Measurements from ENCODE around the gene LTBP3.
"Not testable (repeated sequence)": the region's sequence is repeated elsewhere in the genome, so short reads cannot be mapped to it uniquely, and the experiment has no call there.

Gene LTBP3

DNA sequence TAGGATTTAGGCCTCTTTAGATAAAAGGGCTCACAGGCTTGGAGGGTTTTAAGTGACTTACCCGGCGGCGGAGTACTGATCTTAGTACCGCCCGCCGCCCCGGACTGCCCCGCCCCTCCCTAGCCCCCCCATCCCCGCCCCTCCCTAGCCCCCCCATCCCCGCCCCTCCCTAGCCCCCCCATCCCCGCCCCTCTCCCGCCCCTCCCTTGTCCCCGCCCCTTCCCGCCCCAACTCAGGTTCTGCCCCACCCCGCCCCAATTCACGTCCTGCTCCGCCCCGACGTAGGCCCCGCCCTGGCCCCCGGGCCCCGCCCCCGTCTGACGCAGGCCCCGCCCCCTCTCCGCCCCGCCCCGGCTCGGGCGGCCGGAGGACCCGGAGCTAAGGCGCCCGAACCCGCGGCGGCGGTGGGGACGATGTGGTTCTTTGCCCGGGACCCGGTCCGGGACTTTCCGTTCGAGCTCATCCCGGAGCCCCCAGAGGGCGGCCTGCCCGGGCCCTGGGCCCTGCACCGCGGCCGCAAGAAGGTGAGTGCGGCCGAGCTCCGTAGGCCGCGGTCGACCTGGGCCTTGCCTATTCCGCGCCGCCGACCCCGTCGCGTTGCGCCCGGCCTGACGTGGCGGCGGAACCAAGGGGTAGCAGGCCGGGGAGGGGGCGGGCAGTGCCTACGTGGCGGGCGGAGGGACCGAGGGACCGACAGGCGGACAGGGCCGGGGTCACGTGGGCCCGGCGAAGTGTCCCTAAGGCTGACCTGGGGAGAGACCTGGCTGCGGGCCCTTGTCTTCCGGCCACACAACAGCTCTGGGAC is 33.2 kb downstream of the LTBP3 start, which contains the start of gene SCYL1:
TSS of gene SCYL1 (plus strand) at position 343 of the 805 bp plus-strand sequence. CDS start at position 414, 71 bp downstream.
- Mint-ChIP-seq H3K4me3 (peak within 1 kb of the TSS; percentile 85 to 91 (median 85)), H3K36me3 (ENCODE audit: low read depth) (peaks cover 9% of the 10 kb centered on the region), H3K9me3 (no peaks in the 10 kb centered on the region), H3K27ac (peak within 1 kb of the TSS; percentile 93 to 95 (median 94)), H3K27me3 (ENCODE audit: low read depth) (peaks cover 6% of the 10 kb centered on the region), H3K4me1 (peaks cover 33% of the 10 kb centered on the region)
- TF ChIP-seq, protein P1, sequence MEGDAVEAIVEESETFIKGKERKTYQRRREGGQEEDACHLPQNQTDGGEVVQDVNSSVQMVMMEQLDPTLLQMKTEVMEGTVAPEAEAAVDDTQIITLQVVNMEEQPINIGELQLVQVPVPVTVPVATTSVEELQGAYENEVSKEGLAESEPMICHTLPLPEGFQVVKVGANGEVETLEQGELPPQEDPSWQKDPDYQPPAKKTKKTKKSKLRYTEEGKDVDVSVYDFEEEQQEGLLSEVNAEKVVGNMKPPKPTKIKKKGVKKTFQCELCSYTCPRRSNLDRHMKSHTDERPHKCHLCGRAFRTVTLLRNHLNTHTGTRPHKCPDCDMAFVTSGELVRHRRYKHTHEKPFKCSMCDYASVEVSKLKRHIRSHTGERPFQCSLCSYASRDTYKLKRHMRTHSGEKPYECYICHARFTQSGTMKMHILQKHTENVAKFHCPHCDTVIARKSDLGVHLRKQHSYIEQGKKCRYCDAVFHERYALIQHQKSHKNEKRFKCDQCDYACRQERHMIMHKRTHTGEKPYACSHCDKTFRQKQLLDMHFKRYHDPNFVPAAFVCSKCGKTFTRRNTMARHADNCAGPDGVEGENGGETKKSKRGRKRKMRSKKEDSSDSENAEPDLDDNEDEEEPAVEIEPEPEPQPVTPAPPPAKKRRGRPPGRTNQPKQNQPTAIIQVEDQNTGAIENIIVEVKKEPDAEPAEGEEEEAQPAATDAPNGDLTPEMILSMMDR (IDR thresholded peaks at IDR 0.05; ENCODE audit: unreplicated experiment in 3 of 3) = no peak

DNA sequence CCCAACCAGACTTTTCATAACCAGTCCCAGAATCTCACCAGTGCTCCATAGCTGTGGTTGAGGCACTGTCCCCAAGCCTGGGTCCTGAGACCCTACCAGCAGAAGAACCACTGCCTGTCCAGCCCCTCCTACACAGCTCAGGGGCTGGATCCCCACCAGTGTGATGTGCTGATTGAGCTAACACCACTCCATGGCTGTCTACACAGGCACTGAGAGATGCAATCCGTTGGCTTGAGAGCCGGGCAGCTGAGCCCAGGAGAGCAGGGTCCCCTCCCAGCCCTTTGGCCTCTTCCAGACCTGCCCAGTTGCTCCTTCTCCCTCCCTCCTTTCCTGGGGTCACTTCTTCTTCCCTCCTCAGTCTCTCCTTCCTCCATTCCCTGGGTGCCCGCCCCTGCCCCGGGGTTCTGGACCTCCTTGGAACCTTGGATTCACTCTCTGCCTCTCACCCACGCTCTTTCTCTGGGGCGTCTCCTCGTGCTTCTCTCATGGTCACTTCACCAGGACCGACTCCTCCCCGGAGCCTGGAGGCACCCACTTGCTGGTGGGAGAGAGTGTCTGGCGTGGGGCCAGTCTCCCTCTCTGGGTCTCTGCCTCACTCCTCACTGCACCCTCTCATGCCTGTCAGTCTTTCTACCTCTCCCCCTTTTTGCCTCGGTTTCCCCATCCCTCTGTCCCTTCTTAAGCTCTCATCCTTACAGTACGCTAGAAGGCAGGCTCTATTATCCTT is 34.0 kb downstream of the LTBP3 start:
- peaks cover 9% of the 10 kb centered on the region for H3K36me3 Mint-ChIP-seq (ENCODE audit: low read depth)
- TF ChIP-seq, protein P1 (IDR thresholded peaks at IDR 0.05; ENCODE audit: unreplicated experiment in 3 of 3) = no peak
- peaks cover 6% of the 10 kb centered on the region for H3K27me3 Mint-ChIP-seq (ENCODE audit: low read depth)
- H3K9me3 Mint-ChIP-seq = no peaks in the 10 kb centered on the region
- H3K4me1 Mint-ChIP-seq = peaks cover 33% of the 10 kb centered on the region
- H3K4me3 Mint-ChIP-seq = peak overlapping the region; percentile 71 to 83 (median 77)
- H3K27ac Mint-ChIP-seq = peak overlapping the region; percentile 93 to 95 (median 94)

DNA sequence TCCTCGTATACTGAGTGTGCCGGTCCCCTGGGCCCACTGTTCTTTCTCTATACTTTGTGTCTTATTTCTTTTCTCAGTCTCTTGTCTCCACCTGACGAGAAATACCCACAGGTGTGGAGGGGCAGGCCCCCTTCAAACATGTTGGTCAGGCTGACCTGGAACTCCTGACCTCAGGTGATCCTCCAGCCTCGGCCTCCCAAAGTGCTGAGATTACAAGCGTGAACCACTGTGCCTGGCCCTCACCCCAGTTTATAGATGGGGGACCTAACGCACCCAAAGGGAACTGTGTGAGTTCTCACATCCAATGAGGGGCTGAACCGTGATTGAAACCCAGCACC is 34.6 kb downstream of the LTBP3 start:
- Mint-ChIP-seq H3K27ac (peak overlapping the region; percentile 93 to 95 (median 94)), H3K4me1 (peaks cover 33% of the 10 kb centered on the region), H3K4me3 (peak overlapping the region; percentile 55 to 73 (median 71))
- H3K36me3 Mint-ChIP-seq (ENCODE audit: low read depth); H3K9me3 Mint-ChIP-seq; H3K27me3 Mint-ChIP-seq (ENCODE audit: low read depth): not testable (repeated sequence)

DNA sequence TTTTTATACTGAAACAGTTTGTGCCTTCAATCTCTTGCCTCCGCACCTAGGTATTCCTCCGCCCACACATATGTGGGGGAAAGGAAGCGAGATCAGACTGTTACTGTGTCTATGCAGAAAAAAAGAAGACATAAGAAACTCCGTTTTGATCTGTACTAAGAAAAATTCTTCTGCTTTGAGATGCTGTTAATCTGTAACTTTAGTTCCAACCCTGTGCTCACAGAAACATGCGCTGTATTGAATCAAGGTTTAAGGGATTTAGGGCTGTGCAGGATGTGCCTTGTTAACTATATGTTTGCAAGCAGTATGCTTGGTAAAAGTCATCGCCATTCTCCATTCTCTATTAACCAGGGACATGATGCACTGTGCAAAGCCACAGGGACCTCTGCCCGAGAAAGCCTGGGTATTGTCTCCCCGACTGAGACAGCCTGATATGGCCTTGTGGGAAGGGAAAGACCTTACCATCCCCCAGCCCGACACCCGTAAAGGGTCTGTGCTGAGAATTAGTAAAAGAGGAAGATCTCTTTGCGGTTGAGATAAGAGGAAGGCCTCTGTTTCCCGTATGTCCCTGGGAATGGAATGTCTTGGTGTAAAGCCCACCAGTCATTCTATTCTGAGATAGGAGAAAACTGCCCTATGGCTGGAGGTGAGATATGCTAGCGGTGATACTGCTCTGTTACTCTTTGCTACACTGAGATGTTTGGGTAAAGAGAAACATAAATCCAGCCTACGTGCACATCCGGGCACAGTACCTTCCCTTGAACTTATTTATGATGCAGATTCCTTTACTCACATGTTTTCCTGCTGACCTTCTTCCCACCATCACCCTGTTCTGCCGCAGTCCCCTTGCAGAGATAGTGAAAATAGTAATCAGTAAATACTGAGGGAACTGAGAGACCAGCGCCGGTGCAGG is 35.2 kb downstream of the LTBP3 start:
- H3K4me3 Mint-ChIP-seq = peak overlapping the region; percentile 55 to 73 (median 71)
- not testable (repeated sequence) for H3K9me3 Mint-ChIP-seq; H3K27me3 Mint-ChIP-seq (ENCODE audit: low read depth); H3K36me3 Mint-ChIP-seq (ENCODE audit: low read depth)
- peaks cover 33% of the 10 kb centered on the region for H3K4me1 Mint-ChIP-seq
- H3K27ac Mint-ChIP-seq = peak overlapping the region; percentile 93 to 95 (median 94)

DNA sequence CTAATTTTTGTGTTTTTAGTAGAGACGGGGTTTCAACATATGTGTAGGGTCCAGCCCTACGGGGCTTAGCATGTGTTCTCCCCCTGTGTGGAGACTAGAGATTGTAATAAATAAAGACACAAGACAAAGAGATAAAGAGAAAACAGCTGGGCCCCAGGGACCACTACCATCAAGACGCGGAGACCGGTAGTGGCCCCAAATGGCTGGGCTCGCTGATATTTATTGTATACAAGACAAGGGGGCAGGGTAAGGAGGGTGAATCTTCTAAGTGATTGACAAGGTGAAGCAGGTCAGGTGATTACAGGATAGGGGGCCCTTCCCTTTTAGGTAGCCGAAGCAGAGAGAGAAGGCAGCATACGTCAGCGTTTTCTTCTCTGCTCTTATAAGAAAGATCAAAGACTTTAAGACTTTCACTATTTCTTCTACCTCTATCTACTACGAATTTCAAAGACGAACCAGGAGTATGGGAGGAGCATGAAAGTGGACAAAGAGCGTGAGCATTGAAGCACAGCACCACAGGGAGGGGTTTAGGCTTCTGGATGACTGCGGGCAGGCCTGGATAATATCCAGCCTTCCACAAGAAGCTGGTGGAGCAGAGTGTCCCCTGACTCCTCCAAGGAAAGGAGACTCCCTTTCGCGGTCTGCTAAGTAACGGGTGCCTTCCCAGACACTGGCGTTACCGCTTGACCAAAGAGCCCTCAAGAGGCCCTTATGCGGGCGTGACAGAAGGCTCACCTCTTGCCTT is 36.2 kb downstream of the LTBP3 start:
- H3K36me3 Mint-ChIP-seq (ENCODE audit: low read depth); H3K27me3 Mint-ChIP-seq (ENCODE audit: low read depth); H3K9me3 Mint-ChIP-seq: not testable (repeated sequence)
- H3K4me1 Mint-ChIP-seq = peaks cover 33% of the 10 kb centered on the region
- H3K4me3 Mint-ChIP-seq = peak overlapping the region; percentile 37 to 49 (median 43)
- H3K27ac Mint-ChIP-seq = peak overlapping the region; percentile 93 to 95 (median 94)

DNA sequence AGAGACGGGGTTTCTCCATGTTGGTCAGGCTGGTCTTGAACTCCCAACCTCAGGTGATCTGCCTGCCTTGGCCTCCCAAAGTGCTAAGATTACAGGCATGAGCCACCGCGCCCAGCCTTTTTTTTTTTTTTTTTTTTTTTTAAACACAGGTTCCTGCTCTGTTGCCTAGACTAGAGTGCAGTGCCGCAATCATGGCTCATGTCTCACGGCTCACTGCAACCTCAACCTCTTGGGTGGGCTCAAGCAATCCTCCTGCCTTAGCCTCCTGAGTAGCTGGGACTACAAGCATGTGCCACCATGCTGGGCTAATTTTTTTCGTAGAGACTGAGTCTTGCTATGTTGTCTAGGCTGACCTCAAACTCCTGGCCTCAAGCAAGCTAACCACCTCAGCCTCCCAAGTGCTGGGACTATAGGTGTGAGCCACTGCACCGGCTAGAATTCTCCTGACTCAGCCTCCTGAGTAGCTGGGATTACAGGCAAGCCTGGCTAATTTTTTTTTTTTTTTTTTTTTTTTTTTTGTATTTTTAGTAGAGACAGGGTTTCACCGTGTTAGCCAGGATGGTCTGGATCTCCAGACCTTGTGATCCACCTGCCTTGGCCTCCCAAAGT is 39.1 kb downstream of the LTBP3 start:
- not testable (repeated sequence) for H3K27ac Mint-ChIP-seq; H3K4me3 Mint-ChIP-seq; H3K9me3 Mint-ChIP-seq; H3K36me3 Mint-ChIP-seq (ENCODE audit: low read depth); H3K27me3 Mint-ChIP-seq (ENCODE audit: low read depth)
- H3K4me1 Mint-ChIP-seq = peaks cover 23% of the 10 kb centered on the region

All from nephron (organoid).